ENCODE results near the gene DMPK.

DNA sequence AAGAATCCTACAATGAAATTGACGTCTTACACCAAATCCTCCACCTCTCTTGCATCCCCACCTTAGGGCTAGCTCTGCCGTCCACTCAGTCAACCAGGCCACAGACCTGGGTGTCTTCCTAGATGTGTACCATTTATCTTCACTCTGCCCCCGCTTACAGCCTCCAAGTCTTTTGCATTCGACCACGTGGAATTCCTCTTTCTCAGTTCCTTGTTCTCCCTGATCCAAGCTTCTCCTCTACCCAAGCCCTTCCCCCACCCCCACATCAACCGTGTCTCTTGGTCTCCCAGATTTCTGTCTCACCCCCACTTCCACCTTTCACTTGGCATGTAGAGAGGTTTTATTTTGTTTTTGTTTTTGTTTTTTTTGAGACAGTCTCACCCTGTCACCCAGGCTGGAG, 11.6 kb upstream of the DMPK start:
- TF ChIP-seq, protein P1, sequence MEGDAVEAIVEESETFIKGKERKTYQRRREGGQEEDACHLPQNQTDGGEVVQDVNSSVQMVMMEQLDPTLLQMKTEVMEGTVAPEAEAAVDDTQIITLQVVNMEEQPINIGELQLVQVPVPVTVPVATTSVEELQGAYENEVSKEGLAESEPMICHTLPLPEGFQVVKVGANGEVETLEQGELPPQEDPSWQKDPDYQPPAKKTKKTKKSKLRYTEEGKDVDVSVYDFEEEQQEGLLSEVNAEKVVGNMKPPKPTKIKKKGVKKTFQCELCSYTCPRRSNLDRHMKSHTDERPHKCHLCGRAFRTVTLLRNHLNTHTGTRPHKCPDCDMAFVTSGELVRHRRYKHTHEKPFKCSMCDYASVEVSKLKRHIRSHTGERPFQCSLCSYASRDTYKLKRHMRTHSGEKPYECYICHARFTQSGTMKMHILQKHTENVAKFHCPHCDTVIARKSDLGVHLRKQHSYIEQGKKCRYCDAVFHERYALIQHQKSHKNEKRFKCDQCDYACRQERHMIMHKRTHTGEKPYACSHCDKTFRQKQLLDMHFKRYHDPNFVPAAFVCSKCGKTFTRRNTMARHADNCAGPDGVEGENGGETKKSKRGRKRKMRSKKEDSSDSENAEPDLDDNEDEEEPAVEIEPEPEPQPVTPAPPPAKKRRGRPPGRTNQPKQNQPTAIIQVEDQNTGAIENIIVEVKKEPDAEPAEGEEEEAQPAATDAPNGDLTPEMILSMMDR (conservative IDR thresholded peaks at IDR 0.05; ENCODE audit: low read depth, low read length) = no peak
- TF ChIP-seq FOS (IDR thresholded peaks at IDR 0.05; ENCODE audit: low read depth, low read length) = no peak
- TF ChIP-seq RAD21 (IDR thresholded peaks at IDR 0.05; ENCODE audit: low read length) = no peak
- no peak for TF ChIP-seq MAFK (IDR thresholded peaks at IDR 0.05; ENCODE audit: low read depth, low read length)
- no peak for TF ChIP-seq POLR2A (IDR thresholded peaks at IDR 0.05; ENCODE audit: low read depth, low read length)
- TF ChIP-seq, protein P2, sequence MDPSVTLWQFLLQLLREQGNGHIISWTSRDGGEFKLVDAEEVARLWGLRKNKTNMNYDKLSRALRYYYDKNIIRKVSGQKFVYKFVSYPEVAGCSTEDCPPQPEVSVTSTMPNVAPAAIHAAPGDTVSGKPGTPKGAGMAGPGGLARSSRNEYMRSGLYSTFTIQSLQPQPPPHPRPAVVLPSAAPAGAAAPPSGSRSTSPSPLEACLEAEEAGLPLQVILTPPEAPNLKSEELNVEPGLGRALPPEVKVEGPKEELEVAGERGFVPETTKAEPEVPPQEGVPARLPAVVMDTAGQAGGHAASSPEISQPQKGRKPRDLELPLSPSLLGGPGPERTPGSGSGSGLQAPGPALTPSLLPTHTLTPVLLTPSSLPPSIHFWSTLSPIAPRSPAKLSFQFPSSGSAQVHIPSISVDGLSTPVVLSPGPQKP (IDR thresholded peaks at IDR 0.05; ENCODE audit: borderline replicate concordance, low read depth, low read length) = no peak
- TF ChIP-seq CEBPB (IDR thresholded peaks at IDR 0.05; ENCODE audit: low read depth, low read length) = no peak
- TF ChIP-seq, protein P3, sequence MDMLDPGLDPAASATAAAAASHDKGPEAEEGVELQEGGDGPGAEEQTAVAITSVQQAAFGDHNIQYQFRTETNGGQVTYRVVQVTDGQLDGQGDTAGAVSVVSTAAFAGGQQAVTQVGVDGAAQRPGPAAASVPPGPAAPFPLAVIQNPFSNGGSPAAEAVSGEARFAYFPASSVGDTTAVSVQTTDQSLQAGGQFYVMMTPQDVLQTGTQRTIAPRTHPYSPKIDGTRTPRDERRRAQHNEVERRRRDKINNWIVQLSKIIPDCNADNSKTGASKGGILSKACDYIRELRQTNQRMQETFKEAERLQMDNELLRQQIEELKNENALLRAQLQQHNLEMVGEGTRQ (IDR thresholded peaks at IDR 0.05; ENCODE audit: low read depth, low read length) = no peak
